NCI-H187 (cell line): Measurements from ENCODE around the gene MCMBP.
"Not testable (repeated sequence)": the region's sequence is repeated elsewhere in the genome, so short reads cannot be mapped to it uniquely, and the experiment has no call there.

ENCODE experiments used
- DNase-seq, 2 experiments: peaks; one replicate each; lab custom pipeline; 2025; lab: John Stamatoyannopoulos, UW

MCMBP gene

DNA sequence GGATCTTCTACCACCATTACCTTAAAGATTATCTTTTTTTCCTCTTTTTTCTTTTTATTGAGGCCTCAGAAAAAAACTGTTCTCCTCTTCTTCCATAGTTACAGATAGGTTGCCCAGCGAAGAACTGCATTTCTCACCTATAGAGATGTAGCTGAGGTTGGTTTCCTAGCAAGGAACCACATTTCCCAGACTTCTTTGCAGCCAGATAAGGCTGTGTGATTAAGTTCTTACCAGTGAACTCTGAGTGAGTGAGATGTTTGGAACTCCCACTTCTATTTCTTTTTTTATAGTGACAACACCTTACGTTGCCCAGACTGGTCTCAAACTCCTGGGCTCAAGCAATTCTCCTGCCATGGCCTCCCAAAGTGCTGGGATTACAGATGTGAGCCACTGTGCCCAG is 5.9 kb upstream of the MCMBP start:
- no peak for DNase-seq

DNA sequence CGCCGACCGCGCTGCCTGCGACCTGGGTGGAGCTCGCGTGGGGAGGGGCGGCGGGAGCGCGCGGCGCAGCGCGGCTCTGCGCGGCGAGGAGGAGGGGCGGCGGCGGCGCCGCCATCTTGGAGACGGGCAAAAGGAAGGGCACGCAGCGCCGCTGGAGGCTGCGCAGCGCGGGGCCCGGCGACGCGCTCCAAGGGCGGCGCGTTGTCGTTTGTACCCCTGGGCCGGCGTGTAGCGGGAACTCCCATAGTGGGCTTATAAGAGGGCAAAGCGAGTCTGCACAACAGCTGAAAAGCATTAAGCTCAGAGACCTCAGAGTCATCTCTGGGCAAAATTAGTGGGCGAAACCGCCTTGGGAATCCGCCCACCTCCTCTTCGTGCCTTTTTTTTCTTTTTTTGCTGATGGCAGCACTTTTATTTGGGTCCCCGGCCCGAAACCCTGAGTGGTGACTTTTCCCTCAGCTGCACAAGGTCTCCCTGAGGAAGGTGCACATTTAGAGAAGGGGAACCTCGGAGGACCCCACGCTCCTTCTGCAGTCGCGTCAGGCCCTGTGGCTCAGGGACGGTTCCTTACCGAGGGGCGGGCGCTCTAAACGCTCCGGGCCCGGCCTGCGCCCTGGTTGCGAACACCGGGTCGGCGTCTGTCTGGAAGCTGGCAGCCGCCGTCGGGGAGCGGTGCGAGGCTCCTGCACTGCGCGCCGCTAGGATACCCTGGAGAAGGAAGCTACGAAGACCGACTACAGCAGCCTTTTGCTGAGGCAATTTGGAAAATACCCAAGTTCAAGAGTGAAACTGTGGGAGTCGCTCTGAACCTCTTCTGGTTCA is 428 bp upstream of the MCMBP start:
- DNase-seq, result peak; percentile 21 to 65

DNA sequence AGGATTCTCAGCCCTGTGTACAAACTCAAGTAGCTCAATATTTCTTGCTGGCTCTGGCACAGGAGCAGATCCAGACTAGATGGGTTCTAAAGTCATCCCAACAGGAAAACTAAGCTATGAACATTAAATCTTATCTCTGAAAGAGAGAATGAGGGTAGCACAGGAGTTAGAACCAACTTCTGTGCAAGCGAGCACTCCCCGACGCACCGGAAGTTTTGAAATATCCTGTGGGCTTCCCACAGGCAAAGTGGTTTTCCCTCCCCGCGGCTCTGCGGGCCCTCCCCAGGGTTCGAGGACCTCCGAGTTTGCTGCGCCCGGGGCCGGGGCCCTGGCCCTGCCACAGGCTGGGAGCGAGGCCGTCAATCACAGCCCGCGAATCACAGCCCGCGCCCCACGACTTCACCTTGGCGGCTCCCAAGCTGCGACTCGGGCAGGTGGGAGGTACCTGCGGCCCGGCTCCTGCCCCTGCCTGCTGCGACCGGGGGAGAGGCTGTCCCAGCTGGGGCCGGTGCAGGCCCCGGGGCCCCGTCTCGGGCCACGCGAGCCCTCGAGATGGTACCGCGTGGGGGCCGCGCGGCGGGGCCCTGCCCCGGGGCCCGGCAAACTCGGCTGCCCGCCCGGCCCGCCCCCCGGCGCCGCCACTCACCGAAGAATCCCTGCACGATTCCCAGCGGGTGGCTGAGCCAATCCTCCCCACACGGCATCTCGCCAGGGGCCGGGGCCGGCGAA is 598 bp downstream of the MCMBP start:
- peak; percentile 0 to 1 for DNase-seq

DNA sequence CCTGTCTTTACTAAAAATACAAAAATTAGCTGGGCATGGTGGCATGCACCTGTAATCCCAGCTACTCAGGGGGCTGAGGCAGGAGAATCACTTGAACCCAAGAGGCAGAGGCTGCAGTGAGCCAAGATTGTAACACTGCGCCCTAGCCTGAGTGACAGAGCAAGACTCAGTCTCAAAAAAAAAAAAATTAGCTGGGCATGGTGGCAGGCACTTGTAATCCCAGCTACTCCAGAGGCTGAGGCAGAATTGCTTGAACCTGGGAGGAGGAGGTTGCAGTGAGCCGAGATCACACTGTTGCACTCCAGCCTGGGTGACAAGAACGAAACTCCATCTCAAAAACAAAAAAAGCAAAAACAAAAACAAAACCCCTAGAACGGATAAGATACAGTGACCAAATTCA is 3.2 kb downstream of the MCMBP start:
- DNase-seq, result not testable (repeated sequence)

DNA sequence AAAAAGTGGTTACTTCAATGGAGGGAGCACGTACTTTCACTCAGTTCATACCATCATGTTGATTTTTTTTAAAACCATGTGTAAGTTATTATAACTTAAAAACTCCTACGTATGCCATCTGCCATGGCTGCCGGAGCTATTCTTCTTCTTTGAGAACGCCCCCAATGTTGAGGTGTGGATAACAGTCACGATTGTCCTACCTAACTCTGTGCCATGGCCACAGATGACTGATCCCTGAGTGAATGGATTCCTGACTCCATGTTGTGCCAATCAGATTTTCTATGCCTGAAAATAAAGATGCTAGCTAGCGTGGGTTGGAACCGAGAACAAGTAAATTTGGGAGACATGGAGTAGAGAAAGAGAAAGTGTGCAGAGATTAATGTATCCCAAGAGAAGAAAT is 5.3 kb downstream of the MCMBP start:
- no peak for DNase-seq

DNA sequence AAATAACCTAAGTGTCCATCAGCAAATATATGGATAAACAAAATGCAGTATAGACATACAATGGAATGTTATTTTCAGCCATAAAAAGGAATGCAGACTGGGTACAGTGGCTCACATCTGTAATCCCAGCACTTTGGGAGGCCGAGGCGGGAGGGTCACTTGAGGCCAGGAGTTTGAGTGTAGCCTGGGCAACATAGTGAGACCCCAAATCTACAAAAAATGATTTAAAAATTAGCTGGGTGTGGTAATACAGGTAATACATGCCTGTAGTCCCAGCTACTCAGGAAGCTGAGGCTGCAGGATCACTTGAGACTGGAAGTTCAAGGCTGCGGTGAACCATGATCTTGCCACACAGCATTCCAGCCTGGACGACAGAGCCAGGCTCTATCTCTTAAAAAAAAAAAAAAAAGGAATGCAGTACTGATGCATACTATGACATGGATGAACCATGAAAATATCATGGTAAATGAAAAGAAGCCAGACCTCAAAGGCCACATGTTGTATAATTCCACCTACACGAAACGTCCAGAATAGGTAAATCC is 6.9 kb downstream of the MCMBP start:
- DNase-seq, result no peak

DNA sequence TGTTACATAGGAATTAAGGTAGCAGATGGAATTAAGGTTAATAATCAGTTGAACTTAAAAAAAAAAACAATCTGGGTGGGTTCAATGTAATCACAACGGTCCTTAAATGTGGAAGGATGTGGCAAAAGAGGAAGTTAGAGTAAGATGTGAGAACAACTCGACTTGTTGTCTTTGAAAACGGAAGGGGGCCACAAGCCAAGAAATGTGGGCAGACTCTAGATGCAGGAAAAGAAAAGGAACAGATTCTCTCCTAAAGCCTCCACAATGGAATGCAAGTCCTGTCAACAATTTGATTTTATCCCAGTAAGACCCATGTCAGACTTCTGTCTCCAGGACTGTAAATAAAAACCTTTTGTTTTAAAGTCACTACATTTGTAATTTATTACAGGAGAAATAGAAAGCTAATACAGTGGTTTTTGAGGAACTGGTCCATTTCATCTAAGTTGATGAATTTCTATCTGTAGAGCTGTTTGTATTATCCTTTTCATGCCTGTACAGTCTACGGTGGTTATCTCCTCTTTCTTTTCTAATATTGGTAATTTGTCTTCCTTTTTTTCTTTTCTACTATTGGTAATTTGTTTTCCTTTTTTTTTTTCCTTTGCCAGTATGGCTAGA is 8.6 kb downstream of the MCMBP start:
- no peak for DNase-seq

DNA sequence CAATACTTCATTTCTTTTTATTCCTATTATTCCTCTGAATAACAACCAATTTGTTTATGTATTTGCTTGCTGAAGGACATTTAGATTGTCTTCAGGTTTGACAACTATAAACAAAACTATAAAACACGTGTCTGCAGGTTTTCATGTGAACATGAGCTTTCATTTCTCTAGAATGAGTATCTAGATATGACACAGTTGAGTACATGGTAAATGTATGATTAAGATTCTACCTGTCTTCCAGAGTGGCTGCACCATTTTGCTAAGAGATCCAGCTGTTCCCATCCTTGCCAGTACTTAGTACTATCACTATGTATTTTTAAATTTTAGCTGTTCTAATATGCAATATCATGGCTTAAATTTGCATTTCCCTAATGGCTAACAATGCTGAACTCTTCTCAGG is 10.1 kb downstream of the MCMBP start:
- no peak for DNase-seq

DNA sequence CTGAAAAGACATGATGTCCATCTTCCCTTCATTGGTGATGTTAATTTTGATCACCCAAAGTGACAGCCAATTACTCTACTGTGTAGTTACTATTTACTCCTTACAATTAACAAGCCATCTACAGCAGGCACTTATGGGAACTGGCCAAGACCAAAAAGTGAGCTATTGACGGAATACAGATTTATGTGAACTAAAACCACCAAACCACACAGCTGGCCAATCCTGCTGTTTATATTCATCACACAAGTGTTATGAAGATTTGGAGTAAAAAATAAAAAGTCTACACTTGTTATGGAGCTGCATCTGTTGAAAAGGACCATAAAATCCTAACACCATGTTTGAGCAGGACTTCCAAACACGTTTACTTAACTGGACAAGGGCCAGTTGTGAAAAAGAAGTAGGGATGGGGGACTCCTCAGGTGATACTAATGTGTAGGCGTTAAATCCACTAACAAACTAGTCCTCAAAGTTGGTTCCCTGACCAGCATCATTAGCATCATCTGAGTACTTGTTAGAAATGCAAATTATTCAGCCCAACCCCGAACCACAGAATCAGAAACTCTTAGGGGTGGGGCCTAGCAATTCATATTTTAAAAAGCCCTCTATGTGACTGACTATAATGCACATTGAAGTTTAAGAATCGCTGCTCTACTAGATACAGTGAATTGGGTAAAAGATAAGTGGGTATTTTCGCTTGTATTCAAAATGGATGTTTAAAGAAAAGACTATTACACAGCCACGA is 11.6 kb downstream of the MCMBP start:
- no peak for DNase-seq

DNA sequence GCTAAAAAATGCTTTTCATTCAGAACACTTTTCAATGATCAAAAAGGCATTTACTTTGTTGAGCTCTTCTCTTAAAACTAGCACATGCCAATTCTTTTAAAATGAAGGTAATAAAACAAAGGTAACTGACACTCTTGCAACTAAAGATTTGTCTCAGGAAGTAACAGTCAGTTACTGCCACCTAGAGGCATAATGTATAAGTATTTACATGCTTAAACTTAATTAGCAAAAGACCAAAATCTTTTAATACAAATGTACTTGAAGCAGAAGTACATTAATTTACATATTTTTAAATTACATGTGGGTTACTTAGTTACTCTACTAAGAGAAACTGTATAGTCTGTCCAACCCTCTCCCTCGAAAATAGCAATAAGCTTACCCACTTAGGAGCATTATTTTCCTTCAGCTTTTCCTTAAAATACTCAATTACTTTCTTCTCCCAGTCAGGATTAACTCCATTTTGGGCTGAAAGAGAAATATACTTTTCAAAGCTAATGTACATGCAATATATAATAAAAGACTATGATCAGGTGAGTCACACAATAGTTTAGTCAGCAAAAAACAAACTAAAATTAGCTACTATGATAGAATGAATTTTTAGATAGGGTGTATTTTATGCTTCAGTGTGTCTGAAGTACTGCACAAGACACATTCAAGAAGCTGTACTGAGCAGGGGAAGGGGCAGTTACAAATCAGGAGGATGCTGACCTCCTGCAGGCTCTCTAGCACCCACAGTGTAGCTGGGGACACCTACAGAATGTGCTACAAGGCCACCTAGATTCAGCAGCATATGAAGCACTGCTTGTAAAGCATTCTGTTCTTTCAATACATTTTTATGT is 13.0 kb downstream of the MCMBP start:
- DNase-seq, result no peak

DNA sequence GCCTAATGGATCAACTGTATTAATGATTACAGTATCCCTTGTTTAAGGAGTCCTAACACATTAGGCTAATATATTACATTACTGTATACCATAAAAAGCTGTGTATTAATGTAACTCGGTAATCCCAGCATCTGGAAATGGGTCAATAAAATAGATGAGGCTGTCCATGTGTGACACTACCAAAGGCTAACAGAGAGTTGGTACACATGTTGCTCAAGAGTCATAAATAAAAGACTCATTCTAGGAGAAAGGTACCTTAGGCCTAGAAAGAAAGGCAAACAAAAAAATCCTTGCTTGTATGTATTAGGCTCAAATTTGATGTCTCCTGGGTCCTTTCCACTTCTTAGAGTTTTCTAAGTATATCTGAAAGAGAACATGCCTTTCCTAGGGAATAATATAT is 14.6 kb downstream of the MCMBP start:
- DNase-seq, result no peak

DNA sequence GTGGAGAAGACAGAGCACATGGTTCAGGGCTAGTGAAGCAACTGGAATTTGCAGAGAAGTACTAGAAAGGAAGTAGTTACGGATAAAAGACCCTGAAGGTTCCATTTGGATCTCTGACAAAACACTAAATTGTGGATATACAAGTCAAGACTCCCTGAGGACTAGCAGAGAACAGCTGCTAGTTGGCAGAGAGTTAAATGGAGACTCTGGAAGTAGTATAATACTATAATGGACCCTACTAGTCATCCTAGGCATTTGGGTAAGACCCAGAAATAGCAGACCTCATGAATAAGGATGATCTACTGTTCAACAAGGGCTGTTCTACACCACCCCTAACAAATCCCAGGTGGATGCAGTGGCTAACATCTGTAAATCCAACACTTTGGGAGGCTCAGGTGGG is 19.1 kb downstream of the MCMBP start:
- DNase-seq, result no peak

DNA sequence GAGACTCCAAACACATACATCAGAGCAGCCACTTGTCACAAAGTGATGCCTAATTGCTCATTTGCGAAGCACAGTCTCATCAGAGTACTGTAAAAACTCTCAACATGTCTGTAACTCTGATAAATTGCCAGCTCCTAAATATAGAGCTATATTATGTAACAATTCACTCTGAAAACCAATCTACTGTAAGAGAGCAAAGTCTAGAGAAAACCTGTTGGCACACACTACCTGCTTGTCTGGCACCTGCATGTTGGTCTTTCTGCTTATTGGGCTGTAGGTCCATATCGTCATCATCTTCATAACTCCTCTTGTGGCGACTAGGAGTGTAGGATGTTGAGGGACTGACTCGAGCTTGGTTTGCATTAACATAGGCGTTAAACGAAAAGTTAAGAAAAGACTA is 19.8 kb downstream of the MCMBP start:
- DNase-seq, result no peak

DNA sequence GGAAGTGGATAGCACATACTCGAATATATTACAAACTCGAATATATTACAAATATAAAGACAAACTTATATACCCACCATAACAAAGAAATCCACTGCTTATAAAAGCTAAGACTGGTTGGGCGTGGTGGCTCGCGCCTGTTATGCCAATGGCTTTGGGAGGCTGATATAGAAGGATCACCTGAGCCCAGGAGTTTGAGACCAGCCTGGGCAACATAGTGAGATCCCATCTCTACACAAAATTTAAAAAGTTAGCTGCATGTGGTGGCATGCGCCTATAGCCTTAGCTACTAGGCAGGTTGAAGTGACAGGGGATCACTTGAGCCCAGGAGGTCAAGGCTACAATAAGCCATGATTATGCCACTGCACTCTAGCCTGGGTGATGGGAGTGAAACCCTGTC is 20.4 kb downstream of the MCMBP start:
- no peak for DNase-seq

DNA sequence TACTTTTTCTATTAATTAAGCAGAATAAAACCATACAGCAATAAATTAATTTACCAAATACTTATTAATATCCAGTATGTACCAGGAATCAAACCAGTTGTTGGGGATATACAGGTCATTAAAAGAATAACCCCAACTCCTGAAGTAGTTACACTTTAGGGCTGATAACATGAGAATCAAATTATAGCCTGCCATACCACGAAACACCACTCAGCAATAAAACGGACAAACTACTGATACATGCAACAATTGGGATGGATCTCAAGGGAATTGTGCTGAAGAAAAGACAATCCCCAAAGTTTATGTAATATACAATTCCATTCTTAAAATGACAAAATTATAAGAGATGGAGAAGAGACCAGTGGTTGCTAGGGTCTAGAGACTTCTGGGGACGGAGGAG is 22.7 kb downstream of the MCMBP start:
- no peak for DNase-seq

DNA sequence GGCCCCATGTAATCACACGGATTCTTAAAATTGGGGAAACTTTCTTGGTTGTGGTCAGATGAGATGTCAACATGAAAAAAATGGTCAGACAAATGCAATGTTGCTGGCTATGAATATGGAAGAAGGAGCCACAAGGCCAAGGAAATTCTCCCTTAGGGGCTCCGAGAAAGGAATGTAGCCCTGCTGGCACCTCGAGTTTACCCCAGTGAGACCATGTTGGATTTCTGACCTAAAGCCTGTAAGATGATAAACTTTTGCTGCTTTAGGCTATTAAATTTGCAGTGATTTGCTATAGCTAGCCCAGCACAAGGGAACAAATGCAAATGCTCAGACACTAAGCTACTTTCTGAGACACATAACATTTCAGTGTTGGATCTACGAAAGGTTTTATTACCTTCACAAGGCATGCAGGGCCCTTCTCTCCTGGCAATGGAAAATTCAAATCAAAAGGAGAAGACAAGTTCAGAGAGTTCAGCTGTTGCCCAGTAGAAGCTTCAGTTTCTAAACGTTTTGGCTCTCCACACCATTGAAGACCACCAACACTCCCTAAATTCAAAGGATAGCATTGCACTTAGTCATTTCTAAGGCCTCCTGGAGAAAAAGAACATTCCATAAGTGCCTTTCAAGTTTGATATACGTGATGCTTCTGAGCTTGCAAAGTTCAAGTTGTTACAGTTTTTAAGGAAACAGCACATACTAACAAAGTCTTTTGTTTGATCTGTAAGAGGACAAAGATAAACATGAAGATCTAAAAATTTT is 23.4 kb downstream of the MCMBP start:
- no peak for DNase-seq

DNA sequence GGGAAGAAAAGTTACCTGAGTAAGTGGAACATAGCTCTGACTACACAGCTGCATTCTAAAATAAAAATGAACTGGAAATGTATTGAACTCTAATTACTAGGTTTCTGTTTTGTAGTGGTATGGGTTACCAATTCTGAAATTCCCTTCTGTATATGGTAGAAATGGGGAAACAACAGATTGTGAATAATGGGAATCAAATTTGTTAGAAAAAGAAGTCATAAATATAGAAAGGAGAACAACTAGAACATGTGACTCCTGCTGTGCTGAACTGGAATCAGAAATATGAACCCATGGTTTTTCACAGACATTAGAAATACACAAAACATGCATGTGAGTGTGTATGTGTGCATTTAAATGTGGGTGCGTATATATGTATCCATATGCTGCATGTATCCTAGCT is 27.0 kb downstream of the MCMBP start:
- DNase-seq, result no peak

DNA sequence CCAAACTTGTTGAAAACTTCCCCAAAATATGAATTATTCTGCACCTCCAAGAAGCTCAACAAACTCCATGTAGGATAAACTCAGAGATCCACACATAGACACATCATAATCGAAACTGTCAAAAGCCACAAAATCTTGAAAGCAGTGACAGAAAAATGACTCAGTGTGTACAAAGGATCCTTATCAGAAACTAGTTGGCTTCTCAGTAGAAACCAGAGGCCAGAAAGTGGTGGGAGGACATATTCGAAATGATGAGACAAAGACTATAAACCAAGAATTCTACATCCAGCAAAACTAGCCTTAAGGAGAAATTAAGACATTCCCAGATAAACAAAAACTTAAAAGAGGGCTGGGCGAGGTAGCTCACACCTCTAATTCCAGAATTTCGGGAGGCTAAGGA is 38.5 kb downstream of the MCMBP start:
- no peak for DNase-seq

DNA sequence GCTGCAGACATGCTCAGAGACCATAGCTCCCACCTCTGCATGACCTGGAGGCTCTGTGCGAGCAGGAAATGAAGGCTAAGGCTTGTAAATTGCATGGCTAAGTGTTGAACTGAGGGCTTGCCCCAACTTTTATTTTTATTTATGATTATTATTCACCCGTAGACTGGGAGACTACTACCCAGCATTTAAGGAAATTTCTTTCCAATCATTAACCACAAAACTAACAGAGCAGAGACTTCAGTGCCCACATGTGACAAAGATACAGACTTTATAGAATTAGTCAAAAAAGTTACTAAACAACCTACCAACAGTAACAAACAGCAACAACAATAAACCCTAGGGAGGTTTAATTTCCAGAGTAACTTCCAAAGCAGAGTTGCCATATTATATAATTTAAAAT is 39.7 kb downstream of the MCMBP start:
- DNase-seq, result no peak

DNA sequence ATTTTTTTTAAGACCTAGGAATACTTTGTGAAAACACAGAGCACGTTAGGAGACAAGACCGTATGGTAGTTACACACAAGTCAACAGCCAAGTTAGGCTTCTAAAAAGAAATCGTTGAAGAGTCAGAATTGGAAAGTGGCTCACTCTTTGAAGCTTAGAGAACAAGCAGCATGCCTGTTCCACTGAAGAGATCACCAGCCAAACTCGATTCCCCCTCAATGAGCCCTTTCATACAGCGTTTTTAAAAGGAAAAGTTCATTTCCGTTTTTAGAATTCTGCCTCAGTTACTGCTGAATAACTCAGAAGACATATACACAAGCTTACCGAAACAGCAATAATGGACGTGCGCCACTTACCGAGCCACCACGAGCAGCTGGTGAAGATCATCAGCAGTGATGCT is 41.0 kb downstream of the MCMBP start:
- DNase-seq, result no peak

DNA sequence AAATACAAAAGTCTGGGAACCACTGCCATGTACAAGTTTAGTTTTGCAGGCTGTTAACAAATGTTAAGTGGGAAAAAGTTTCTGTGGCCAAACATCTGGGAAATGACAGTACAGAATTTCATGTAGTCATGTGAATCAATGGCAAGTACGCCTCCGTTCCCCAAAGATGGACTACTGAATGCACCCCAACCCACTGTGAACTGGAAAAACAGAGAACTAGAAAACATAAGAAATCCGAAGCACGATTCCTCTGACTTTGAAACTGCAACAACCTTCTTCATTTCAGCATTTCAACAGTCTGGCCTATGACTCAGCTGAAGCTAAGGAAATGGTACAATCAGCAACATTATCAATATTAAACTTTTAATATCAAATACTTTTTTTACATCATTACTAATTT is 41.8 kb downstream of the MCMBP start:
- DNase-seq, result no peak
